Vagina (tissue), 2 donors: ENCODE results near the gene SIRT7.

Source experiments
- POLR2A ChIP-seq, 2 donors: fragments of 450-650 bp; IDR thresholded peaks; one replicate each; pipeline ENCODE4 v1.6.1; 2017; ENCODE audit warnings: antibody characterized with exemption in 2 of 2, mild to moderate bottlenecking in 2 of 2, moderate library complexity in 2 of 2
- TF ChIP-seq, protein P1 (sequence below), 3 experiments: fragments of 450-650 bp in 2 of 3; fragments of 200-600 bp in 1 of 3; sonication (generic) in 1 of 3; IDR thresholded peaks; one replicate each; pipeline ENCODE4 v1.5.1; 2017 to 2019; ENCODE audit warnings: antibody characterized with exemption in 3 of 3, mild to moderate bottlenecking in 2 of 3, moderate library complexity in 2 of 3

DNA sequence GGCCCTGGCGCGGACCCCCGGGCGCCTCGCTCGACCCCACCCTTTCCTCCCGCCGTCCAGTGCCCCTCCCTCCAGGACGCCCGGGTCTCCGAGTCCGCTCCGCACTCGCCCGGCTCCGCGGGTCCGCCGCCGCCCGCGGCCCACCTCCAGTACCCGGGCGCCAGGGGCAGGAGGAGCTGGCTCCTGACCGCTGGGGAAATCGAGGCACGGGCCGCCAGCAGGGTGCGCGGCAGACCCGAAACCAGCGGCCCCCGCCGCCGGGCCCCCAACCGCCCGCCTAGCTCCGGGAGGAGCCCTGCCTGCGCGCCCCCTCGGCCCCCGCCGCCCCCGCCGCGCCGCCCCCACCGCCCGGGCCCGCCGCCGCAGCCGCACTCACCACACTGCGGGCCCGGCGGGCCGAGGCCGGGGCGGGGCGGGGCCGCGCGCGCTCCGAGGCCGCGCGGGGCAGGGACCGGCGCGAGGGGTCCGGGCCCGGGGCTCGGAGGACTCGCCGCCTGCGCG lies 9.2 kb upstream of the SIRT7 start:
- TF ChIP-seq, protein P1, sequence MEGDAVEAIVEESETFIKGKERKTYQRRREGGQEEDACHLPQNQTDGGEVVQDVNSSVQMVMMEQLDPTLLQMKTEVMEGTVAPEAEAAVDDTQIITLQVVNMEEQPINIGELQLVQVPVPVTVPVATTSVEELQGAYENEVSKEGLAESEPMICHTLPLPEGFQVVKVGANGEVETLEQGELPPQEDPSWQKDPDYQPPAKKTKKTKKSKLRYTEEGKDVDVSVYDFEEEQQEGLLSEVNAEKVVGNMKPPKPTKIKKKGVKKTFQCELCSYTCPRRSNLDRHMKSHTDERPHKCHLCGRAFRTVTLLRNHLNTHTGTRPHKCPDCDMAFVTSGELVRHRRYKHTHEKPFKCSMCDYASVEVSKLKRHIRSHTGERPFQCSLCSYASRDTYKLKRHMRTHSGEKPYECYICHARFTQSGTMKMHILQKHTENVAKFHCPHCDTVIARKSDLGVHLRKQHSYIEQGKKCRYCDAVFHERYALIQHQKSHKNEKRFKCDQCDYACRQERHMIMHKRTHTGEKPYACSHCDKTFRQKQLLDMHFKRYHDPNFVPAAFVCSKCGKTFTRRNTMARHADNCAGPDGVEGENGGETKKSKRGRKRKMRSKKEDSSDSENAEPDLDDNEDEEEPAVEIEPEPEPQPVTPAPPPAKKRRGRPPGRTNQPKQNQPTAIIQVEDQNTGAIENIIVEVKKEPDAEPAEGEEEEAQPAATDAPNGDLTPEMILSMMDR (IDR thresholded peaks at IDR 0.05), result no peak
- TF ChIP-seq POLR2A (IDR thresholded peaks at IDR 0.05), result no peak
